ENCODE results near the gene DUT. TPM values are rescaled to one million over a fixed set of nuclear protein-coding genes. Genes with fewer than 3 reads are reported as not detected.

The DUT gene
- total RNA-seq, 2 donors from 2014 or later, result 126 to 258 TPM

DNA sequence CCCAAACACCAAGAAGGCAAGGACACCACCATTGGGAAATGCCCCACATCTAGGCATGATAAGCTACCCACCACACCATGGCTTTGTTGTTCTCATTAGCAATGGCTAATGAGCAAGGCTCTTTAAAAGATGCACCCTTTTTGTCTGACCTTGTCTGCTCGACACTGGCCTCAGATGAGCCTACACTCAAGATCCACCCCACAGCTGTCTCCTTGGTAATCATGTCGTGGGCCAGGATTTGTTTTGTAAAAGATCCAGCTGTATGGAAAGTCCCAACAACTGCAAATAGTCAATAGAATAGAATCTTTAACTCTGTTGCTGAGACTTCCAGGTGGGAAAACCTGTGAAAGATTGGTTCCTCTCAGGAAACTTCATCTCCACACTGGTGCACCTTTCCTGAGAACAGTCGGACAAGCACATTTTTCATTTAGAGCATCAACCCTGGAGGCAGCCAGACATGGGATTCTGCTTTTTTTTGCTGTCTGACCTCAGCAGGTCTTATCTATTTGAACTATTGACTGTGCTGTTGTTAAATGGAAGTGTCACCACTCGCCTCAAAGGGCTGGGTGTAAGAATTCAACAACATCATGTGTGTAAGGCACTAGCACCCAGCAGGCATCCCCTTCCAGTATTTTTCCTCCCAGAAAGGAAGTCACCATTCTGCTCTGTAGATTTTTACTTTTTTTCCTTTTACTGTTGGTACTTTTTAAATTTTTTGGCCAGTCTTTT, 35.5 kb downstream of the DUT start:
- ATAC-seq, result no peak

DNA sequence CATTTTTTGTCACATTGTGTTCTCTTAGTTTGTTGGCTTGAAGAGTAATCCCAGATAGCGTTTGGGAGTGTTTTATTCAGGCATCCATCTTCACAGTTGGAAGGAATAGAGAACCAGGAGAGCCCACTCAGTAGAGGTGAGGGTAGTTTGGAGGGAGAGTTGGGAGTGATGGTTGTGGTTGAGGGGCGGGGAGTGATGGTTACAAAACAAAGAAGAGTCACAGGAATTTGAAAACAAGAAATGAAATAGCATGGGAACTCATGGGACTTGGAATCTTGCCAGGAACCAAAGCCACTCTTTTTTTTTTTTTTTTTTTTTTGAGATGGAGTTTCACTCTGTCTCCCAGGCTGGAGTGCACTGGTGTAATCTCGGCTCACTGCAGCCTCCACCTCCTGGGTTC, 36.3 kb downstream of the DUT start:
- Mint-ChIP-seq H3K27ac (no peak overlapping the region), H3K4me3 (no peak overlapping the region), H3K4me1 (ENCODE audit: low read depth in 2 of 2) (no peaks in the 10 kb centered on the region), H3K9me3 (no peaks in the 10 kb centered on the region), H3K27me3 (peaks cover 15 to 32% of the 10 kb centered on the region in 2 donors), H3K36me3 (no peaks in the 10 kb centered on the region)
- no peak for ATAC-seq
- no peak for DNase-seq (ENCODE audit: low spot score)

More for the DNA sequence above, 35.5 kb downstream of the DUT start:
- DNase-seq (ENCODE audit: low spot score), result no peak
- Mint-ChIP-seq H3K4me3 (no peak overlapping the region), H3K9me3 (no peaks in the 10 kb centered on the region), H3K27me3 (peaks cover 15 to 32% of the 10 kb centered on the region in 2 donors), H3K36me3 (no peaks in the 10 kb centered on the region), H3K27ac (no peak overlapping the region), H3K4me1 (ENCODE audit: low read depth in 2 of 2) (no peaks in the 10 kb centered on the region)

DNA sequence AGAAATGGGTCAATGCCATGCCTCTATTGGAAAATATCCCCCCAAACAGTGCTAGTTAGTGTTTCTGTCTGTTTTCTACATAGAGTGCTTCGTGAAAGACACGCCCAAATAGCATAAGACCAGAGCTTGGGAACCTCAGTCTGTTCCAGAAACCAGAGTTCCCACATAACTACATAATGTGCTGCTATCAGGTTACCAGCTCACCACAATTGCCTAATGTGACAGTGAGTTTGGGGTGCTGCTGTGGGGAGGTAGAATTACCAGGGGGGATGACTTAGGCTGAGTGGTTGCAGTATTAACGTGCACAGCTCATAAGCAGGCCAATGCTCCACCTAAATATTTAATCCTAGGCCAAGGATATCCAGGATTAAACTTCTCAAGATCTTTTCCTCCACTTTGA, 39.2 kb downstream of the DUT start:
- no peak overlapping the region for H3K27ac Mint-ChIP-seq
- no peaks in the 10 kb centered on the region for H3K9me3 Mint-ChIP-seq
- no peak overlapping the region for H3K4me3 Mint-ChIP-seq
- no peak for DNase-seq (ENCODE audit: low spot score)
- no peak for ATAC-seq
- no peaks in the 10 kb centered on the region for H3K4me1 Mint-ChIP-seq (ENCODE audit: low read depth in 2 of 2)
- H3K27me3 Mint-ChIP-seq, result peaks cover 18 to 42% of the 10 kb centered on the region in 2 donors
- no peaks in the 10 kb centered on the region for H3K36me3 Mint-ChIP-seq

DNA sequence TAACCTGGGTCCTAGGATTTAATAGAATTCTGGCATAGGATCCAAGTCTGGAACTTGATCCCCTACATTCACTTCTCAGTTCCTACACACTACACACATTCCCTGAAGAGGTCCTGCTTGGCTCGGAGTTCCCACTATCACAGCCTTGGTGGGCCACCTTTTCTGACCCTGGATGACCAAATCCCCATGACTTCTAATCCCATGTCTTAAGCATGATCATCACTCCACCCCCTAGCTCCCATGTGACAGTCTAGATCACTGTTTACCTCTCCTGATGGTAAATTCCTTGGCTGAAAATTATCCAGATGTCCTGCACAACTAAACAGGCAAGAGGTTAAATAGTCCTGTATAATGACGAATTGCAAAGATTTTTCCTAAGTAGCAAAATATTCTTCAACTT, 40.3 kb downstream of the DUT start:
- Mint-ChIP-seq H3K4me3 (no peak overlapping the region), H3K9me3 (no peaks in the 10 kb centered on the region), H3K4me1 (ENCODE audit: low read depth in 2 of 2) (no peaks in the 10 kb centered on the region), H3K27me3 (peaks cover 24 to 34% of the 10 kb centered on the region in 2 donors), H3K27ac (no peak overlapping the region), H3K36me3 (no peaks in the 10 kb centered on the region)
- DNase-seq (ENCODE audit: low spot score) (no peak), ATAC-seq (no peak)

DNA sequence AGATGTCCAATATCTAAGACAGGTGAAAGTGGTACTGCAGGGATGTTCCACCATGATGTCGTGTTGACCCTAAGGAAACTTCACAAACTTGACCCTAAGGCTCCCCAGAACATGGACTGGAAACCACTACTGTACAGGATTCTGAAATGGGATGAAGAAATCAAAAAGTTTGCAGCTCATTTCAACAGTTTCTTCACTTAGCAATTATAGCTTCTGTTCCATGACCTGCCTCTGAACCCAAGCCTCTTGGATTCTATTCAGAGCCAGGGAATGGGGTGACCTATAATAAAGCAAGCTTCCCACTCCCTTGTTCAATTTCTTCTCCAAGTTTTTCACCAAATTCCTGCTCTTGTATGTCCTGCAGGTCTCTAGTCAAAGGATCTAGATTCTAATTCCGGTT, 40.7 kb downstream of the DUT start:
- H3K27me3 Mint-ChIP-seq, result peaks cover 24 to 33% of the 10 kb centered on the region in 2 donors
- H3K27ac Mint-ChIP-seq, result no peak overlapping the region
- no peaks in the 10 kb centered on the region for H3K36me3 Mint-ChIP-seq
- DNase-seq (ENCODE audit: low spot score), result no peak
- ATAC-seq, result no peak
- H3K4me3 Mint-ChIP-seq, result no peak overlapping the region
- no peaks in the 10 kb centered on the region for H3K9me3 Mint-ChIP-seq
- no peaks in the 10 kb centered on the region for H3K4me1 Mint-ChIP-seq (ENCODE audit: low read depth in 2 of 2)

DNA sequence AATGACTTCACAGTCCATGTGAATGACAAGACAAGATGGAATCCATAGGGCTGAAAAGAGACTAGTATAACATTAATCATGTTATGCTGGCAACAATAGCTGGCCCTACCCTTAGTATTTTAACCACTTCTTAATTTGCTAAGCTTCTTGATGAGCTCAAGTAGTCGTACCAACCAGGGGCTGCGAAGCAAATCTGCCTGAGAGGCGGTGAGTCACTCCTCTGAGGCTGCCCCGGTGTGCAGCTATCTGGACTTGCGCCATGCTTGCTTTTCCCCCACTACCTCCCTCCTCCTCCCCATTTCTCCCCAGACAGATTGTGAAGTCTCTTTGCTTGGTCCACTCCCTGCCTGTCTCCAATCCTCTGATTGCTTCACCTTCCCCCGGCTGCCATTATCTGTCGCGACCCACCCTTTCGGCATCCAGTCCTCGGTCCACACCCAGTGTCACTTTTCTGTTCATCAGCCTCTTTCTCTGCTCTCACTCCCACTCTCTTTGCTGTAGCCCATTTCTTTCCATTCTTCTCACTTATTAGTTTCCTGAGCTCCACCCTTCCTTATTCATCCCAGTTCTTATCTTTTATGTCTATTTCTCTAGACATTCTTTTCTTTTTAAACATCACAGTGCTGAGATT, 42.7 kb downstream of the DUT start:
- H3K4me1 Mint-ChIP-seq (ENCODE audit: low read depth in 2 of 2), result no peaks in the 10 kb centered on the region
- H3K9me3 Mint-ChIP-seq, result no peaks in the 10 kb centered on the region
- ATAC-seq (no peak), DNase-seq (ENCODE audit: low spot score) (no peak)
- no peak overlapping the region for H3K27ac Mint-ChIP-seq
- H3K36me3 Mint-ChIP-seq, result no peaks in the 10 kb centered on the region
- H3K27me3 Mint-ChIP-seq, result peaks cover 20 to 28% of the 10 kb centered on the region in 2 donors
- H3K4me3 Mint-ChIP-seq, result no peak overlapping the region

DNA sequence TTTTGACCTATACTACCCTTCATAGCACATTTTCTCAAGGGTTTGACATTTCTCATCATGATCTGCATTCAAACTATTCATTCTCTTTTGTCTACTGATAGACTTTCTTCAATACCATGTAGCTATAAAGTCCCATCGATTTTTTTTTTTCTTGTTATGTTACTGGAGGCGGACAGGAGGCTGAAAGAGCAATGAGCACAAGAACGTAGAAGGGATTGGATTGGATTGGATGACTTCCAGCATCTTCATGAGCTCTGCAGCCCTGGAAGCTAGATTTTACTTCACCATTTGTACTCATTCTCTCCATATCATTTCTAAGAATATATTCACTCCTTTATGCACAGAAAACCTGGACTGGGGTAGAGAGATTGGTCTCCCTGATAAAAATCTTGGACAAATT, 43.2 kb downstream of the DUT start:
- H3K4me1 Mint-ChIP-seq (ENCODE audit: low read depth in 2 of 2), result no peaks in the 10 kb centered on the region
- no peaks in the 10 kb centered on the region for H3K9me3 Mint-ChIP-seq
- H3K4me3 Mint-ChIP-seq, result no peak overlapping the region
- H3K27ac Mint-ChIP-seq, result no peak overlapping the region
- DNase-seq (ENCODE audit: low spot score) (no peak), ATAC-seq (no peak)
- H3K27me3 Mint-ChIP-seq, result peaks cover 18 to 22% of the 10 kb centered on the region in 2 donors
- H3K36me3 Mint-ChIP-seq, result no peaks in the 10 kb centered on the region

DNA sequence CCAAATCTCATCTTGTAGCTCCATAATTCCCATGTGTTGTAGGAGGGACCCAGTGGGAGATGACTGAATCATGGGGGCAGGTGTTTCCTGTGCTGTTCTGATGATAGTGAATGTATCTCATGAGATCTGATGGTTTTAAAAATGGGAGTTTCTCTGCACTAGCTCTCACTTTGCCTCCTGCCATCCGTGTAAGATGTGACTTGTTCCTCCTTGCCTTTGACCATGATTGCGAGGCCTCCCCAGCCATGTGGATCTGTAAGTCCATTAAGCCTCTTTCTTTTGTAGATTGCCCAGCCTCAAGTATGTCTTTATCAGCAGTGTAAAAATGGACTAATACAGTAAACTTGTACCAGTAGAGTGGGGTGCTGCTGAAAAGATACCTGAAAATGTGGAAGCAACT, 44.5 kb downstream of the DUT start:
- no peak for ATAC-seq
- no peak overlapping the region for H3K27ac Mint-ChIP-seq
- H3K4me3 Mint-ChIP-seq, result no peak overlapping the region
- H3K9me3 Mint-ChIP-seq, result no peaks in the 10 kb centered on the region
- H3K27me3 Mint-ChIP-seq, result peaks cover 15 to 19% of the 10 kb centered on the region in 2 donors
- DNase-seq (ENCODE audit: low spot score), result no peak
- H3K36me3 Mint-ChIP-seq, result no peaks in the 10 kb centered on the region
- no peaks in the 10 kb centered on the region for H3K4me1 Mint-ChIP-seq (ENCODE audit: low read depth in 2 of 2)

DNA sequence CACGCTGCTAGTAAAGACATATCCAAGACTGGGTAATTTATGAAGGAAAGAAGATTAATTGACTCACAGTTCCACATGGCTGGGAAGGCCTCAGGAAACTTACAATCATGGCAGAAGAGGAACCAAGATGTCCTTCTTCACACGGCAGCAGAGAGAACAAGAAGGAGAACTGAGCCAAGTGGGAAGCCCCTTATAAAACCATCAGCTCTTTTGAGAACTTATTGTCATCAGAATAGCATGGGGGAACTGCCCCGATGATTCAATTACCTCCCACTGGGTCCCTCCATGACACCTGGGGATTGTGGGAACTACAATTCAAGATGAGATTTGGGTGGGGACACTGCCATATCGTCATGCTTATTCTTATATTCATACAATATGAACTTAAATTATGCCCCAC, 49.0 kb downstream of the DUT start:
- Mint-ChIP-seq H3K9me3 (no peaks in the 10 kb centered on the region), H3K36me3 (no peaks in the 10 kb centered on the region), H3K4me1 (ENCODE audit: low read depth in 2 of 2) (no peaks in the 10 kb centered on the region), H3K4me3 (no peak overlapping the region), H3K27me3 (peaks cover 12 to 28% of the 10 kb centered on the region in 2 donors), H3K27ac (no peak overlapping the region)
- ATAC-seq (no peak), DNase-seq (ENCODE audit: low spot score) (no peak)

DNA sequence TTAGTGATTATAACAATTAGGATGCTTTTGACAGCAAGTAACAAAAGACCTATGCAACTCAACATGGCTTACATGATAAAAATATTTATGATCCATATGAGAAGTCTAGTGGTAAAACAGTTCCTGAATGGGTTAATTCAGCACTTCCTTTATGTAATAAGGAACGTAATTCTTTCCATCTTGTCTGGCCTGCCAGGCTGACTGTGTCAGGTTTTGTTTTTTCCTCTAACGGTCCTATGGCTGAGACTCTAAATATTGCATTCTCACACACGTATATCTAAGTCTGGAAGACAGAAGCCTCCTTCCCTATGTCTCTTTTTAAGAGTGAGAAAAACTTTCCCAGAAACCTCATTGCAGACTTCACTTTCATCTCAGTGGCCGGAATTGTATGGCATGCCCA, 50.6 kb downstream of the DUT start:
- Mint-ChIP-seq H3K27me3 (peaks cover 6 to 28% of the 10 kb centered on the region in 2 donors), H3K4me3 (no peak overlapping the region), H3K4me1 (ENCODE audit: low read depth in 2 of 2) (no peaks in the 10 kb centered on the region), H3K9me3 (no peaks in the 10 kb centered on the region), H3K27ac (no peak overlapping the region), H3K36me3 (no peaks in the 10 kb centered on the region)
- DNase-seq (ENCODE audit: low spot score), result no peak
- no peak for ATAC-seq

DNA sequence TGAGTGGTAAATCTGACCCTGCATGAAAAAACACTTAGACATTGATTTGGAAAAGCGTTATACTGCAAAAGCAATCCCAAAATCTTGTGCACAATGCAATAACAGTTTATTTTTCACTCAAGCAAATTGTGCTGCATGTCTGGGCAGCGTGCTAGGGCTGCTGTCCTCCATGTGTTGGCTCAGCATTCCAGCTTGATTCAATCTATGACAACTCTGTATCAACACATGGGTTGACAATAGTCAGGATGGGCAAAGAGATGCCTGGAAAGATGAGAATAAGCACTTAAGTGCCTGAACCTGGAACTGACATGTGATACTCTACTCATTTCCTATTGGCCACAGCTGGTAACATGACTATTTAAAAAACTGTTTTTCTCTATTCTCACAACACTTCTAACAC, 51.8 kb downstream of the DUT start:
- ATAC-seq, result no peak
- Mint-ChIP-seq H3K4me1 (ENCODE audit: low read depth in 2 of 2) (no peaks in the 10 kb centered on the region), H3K36me3 (no peaks in the 10 kb centered on the region), H3K27ac (no peak overlapping the region), H3K9me3 (no peaks in the 10 kb centered on the region), H3K27me3 (peaks cover 4 to 21% of the 10 kb centered on the region in 2 donors), H3K4me3 (no peak overlapping the region)
- DNase-seq (ENCODE audit: low spot score), result no peak

DNA sequence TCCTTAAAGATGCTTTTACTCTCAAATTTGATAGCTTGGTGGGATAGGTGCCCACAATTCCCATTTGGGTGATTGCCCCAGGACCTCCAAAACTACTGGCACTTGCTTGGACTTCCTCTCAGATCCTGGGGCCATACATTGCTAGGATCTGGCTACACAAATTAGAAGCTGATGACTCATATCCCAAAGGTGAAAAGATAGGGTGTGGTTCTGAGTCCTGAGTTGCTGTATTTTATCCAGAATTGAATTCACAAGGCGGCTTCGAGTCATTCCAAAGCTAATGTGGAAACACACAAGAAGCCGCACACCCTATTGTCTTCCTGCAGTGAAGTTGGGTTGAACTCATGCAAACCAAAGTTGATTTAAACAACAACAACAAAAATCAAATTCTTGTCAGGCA, 53.4 kb downstream of the DUT start:
- H3K4me1 Mint-ChIP-seq (ENCODE audit: low read depth in 2 of 2), result no peaks in the 10 kb centered on the region
- H3K36me3 Mint-ChIP-seq, result no peaks in the 10 kb centered on the region
- H3K4me3 Mint-ChIP-seq, result no peak overlapping the region
- ATAC-seq (no peak), DNase-seq (ENCODE audit: low spot score) (no peak)
- peaks cover 6 to 19% of the 10 kb centered on the region in 2 donors for H3K27me3 Mint-ChIP-seq
- no peak overlapping the region for H3K27ac Mint-ChIP-seq
- H3K9me3 Mint-ChIP-seq, result no peaks in the 10 kb centered on the region

DNA sequence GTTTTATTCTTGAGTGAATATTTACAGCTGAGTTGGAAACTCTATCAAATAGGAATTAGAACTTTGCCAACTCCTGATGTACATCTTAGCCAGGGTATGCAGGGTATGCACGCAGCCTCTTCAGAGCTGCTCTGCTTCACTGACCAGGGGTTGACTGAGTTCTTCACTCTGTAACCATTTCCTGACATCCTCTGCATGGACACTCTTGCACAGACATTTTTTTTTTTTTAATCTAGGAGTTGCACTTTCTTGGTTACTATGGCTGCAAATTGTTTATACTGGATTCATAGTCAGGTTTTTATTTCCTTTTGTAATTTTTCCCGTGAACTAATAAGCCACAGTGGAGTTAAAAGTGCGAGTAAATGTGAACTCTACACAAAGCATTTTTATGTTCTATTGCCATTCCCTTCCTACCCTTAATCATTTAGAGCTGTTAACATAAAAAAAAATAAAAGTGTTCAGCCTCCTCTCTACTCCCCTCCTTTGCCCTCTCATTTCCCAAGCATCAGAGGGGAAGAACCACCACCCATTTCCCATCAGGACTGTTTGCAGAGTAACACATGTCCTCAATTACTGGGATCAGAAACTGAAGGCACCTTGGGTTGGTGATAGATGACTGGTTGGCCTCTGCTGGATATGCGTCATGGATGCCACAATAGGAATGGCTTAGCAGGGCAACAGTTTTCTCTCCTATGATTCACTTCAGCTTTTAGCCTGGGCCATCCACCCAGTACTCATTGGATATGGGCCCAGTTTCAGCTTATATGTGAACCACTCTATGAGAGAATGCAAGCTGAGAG, 54.0 kb downstream of the DUT start:
- DNase-seq (ENCODE audit: low spot score), result no peak
- no peak overlapping the region for H3K27ac Mint-ChIP-seq
- no peaks in the 10 kb centered on the region for H3K4me1 Mint-ChIP-seq (ENCODE audit: low read depth in 2 of 2)
- no peaks in the 10 kb centered on the region for H3K36me3 Mint-ChIP-seq
- peaks cover 6 to 19% of the 10 kb centered on the region in 2 donors for H3K27me3 Mint-ChIP-seq
- ATAC-seq, result no peak
- no peaks in the 10 kb centered on the region for H3K9me3 Mint-ChIP-seq
- H3K4me3 Mint-ChIP-seq, result no peak overlapping the region

Data from natural killer cell treated with Interleukin-12 subunit alpha and Interleukin-12 subunit beta and Interleukin-15 and Interleukin-18, amount 100 ng/mL, for 72 hours (primary cell).